Measurements from ENCODE around the gene IL36RN.

Gene IL36RN

GRCh38 chr2:113028112-113028511 is 30.9 kb upstream of the IL36RN start:
- ATAC-seq (ENCODE audit: low read depth) (no peak), DNase-seq (ENCODE audit: low spot score in 2 of 2) (no peak)
- Mint-ChIP-seq H3K9me3 (no peaks in the 10 kb centered on the region), H3K27ac (no peak overlapping the region), H3K4me1 (peaks cover 7% of the 10 kb centered on the region), H3K4me3 (no peak overlapping the region), H3K27me3 (peaks cover 28% of the 10 kb centered on the region), H3K36me3 (no peaks in the 10 kb centered on the region)

- Mint-ChIP-seq H3K27ac (no peak overlapping the region), H3K36me3 (no peaks in the 10 kb centered on the region), H3K27me3 (peaks cover 19% of the 10 kb centered on the region), H3K4me1 (no peaks in the 10 kb centered on the region), H3K9me3 (no peaks in the 10 kb centered on the region), H3K4me3 (no peak overlapping the region)
- no peak for DNase-seq (ENCODE audit: low spot score in 2 of 2)
- ATAC-seq (ENCODE audit: low read depth): no peak
Observed at GRCh38 chr2:113032737-113033136, 26.3 kb upstream of the IL36RN start.

GRCh38 chr2:113034016-113034415 is 25.0 kb upstream of the IL36RN start:
- Mint-ChIP-seq H3K27ac (no peak overlapping the region), H3K36me3 (no peaks in the 10 kb centered on the region), H3K27me3 (peaks cover 18% of the 10 kb centered on the region)

GRCh38 chr2:113036763-113037162 is 22.2 kb upstream of the IL36RN start:
- Mint-ChIP-seq H3K36me3 (no peaks in the 10 kb centered on the region), H3K27me3 (peaks cover 7% of the 10 kb centered on the region), H3K27ac (no peak overlapping the region), H3K4me1 (no peaks in the 10 kb centered on the region), H3K4me3 (no peak overlapping the region), H3K9me3 (no peaks in the 10 kb centered on the region)
- ATAC-seq (ENCODE audit: low read depth) (no peak), DNase-seq (ENCODE audit: low spot score in 2 of 2) (no peak)

More at GRCh38 chr2:113034016-113034415, 25.0 kb upstream of the IL36RN start:
- H3K4me1 Mint-ChIP-seq: no peaks in the 10 kb centered on the region
- no peaks in the 10 kb centered on the region for H3K9me3 Mint-ChIP-seq
- ATAC-seq (ENCODE audit: low read depth): no peak
- no peak overlapping the region for H3K4me3 Mint-ChIP-seq
- no peak for DNase-seq (ENCODE audit: low spot score in 2 of 2)

- Mint-ChIP-seq H3K27me3 (peaks cover 7% of the 10 kb centered on the region), H3K9me3 (peaks cover 3% of the 10 kb centered on the region), H3K4me1 (no peaks in the 10 kb centered on the region)
Observed at GRCh38 chr2:113038291-113038690, 20.7 kb upstream of the IL36RN start.

GRCh38 chr2:113039158-113039557 is 19.8 kb upstream of the IL36RN start:
- no peak overlapping the region for H3K27ac Mint-ChIP-seq
- H3K4me1 Mint-ChIP-seq: no peaks in the 10 kb centered on the region
- H3K36me3 Mint-ChIP-seq: no peaks in the 10 kb centered on the region
- H3K9me3 Mint-ChIP-seq: peaks cover 3% of the 10 kb centered on the region
- ATAC-seq (ENCODE audit: low read depth) (no peak), DNase-seq (ENCODE audit: low spot score in 2 of 2) (no peak)
- peaks cover 5% of the 10 kb centered on the region for H3K27me3 Mint-ChIP-seq
- no peak overlapping the region for H3K4me3 Mint-ChIP-seq

More at GRCh38 chr2:113038291-113038690, 20.7 kb upstream of the IL36RN start:
- DNase-seq (ENCODE audit: low spot score in 2 of 2): no peak
- H3K27ac Mint-ChIP-seq: no peak overlapping the region
- H3K4me3 Mint-ChIP-seq: no peak overlapping the region
- H3K36me3 Mint-ChIP-seq: no peaks in the 10 kb centered on the region
- ATAC-seq (ENCODE audit: low read depth): no peak

- ATAC-seq (ENCODE audit: low read depth): no peak
- H3K27ac Mint-ChIP-seq: no peak overlapping the region
Observed at GRCh38 chr2:113039719-113040118, 19.3 kb upstream of the IL36RN start.

GRCh38 chr2:113041871-113042270 is 17.1 kb upstream of the IL36RN start:
- H3K27ac Mint-ChIP-seq: no peak overlapping the region
- H3K36me3 Mint-ChIP-seq: no peaks in the 10 kb centered on the region
- peaks cover 4% of the 10 kb centered on the region for H3K27me3 Mint-ChIP-seq
- ATAC-seq (ENCODE audit: low read depth) (no peak), DNase-seq (ENCODE audit: low spot score in 2 of 2) (no peak)
- no peak overlapping the region for H3K4me3 Mint-ChIP-seq
- H3K4me1 Mint-ChIP-seq: no peaks in the 10 kb centered on the region
- H3K9me3 Mint-ChIP-seq: peaks cover 3% of the 10 kb centered on the region

More at GRCh38 chr2:113039719-113040118, 19.3 kb upstream of the IL36RN start:
- Mint-ChIP-seq H3K36me3 (no peaks in the 10 kb centered on the region), H3K4me1 (no peaks in the 10 kb centered on the region), H3K27me3 (peaks cover 4% of the 10 kb centered on the region), H3K9me3 (peaks cover 3% of the 10 kb centered on the region), H3K4me3 (no peak overlapping the region)
- no peak for DNase-seq (ENCODE audit: low spot score in 2 of 2)

- H3K9me3 Mint-ChIP-seq: peaks cover 4% of the 10 kb centered on the region
- no peak for ATAC-seq (ENCODE audit: low read depth)
- H3K36me3 Mint-ChIP-seq: no peaks in the 10 kb centered on the region
- peaks cover 9% of the 10 kb centered on the region for H3K27me3 Mint-ChIP-seq
- no peak overlapping the region for H3K4me3 Mint-ChIP-seq
- no peak overlapping the region for H3K27ac Mint-ChIP-seq
- DNase-seq (ENCODE audit: low spot score in 2 of 2): no peak
- no peaks in the 10 kb centered on the region for H3K4me1 Mint-ChIP-seq
Observed at GRCh38 chr2:113046465-113046864, 12.5 kb upstream of the IL36RN start.

GRCh38 chr2:113050921-113051895 is 7.8 kb upstream of the IL36RN start:
- DNase-seq (ENCODE audit: low spot score in 2 of 2): no peak
- no peak overlapping the region for H3K27ac Mint-ChIP-seq
- H3K36me3 Mint-ChIP-seq: peaks cover 6% of the 10 kb centered on the region
- no peaks in the 10 kb centered on the region for H3K4me1 Mint-ChIP-seq
- peaks cover 19% of the 10 kb centered on the region for H3K9me3 Mint-ChIP-seq
- peaks cover 20% of the 10 kb centered on the region for H3K27me3 Mint-ChIP-seq
- no peak for ATAC-seq (ENCODE audit: low read depth)
- no peak overlapping the region for H3K4me3 Mint-ChIP-seq

GRCh38 chr2:113052396-113052917 is 6.5 kb upstream of the IL36RN start, which contains the start of gene IL36B:
Gene IL36B (minus strand): TSS chr2:113052867.
- peaks cover 16% of the 10 kb centered on the region for H3K27me3 Mint-ChIP-seq
- H3K27ac Mint-ChIP-seq: no peak within 1 kb of the TSS

GRCh38 chr2:113053666-113054065 is 5.3 kb upstream of the IL36RN start:
- no peak overlapping the region for H3K4me3 Mint-ChIP-seq
- ATAC-seq (ENCODE audit: low read depth) (no peak), DNase-seq (ENCODE audit: low spot score in 2 of 2) (no peak)
- peaks cover 18% of the 10 kb centered on the region for H3K27me3 Mint-ChIP-seq
- peaks cover 8% of the 10 kb centered on the region for H3K36me3 Mint-ChIP-seq
- H3K9me3 Mint-ChIP-seq: peaks cover 20% of the 10 kb centered on the region
- no peak overlapping the region for H3K27ac Mint-ChIP-seq
- H3K4me1 Mint-ChIP-seq: no peaks in the 10 kb centered on the region

More at GRCh38 chr2:113052396-113052917, 6.5 kb upstream of the IL36RN start, which contains the start of gene IL36B:
- DNase-seq (ENCODE audit: low spot score in 2 of 2) (no peak), ATAC-seq (ENCODE audit: low read depth) (no peak)
- peaks cover 20% of the 10 kb centered on the region for H3K9me3 Mint-ChIP-seq
- H3K36me3 Mint-ChIP-seq: peaks cover 6% of the 10 kb centered on the region
- H3K4me1 Mint-ChIP-seq: no peaks in the 10 kb centered on the region
- no peak within 1 kb of the TSS for H3K4me3 Mint-ChIP-seq

- H3K4me1 Mint-ChIP-seq: no peaks in the 10 kb centered on the region
- H3K27ac Mint-ChIP-seq: no peak overlapping the region
- H3K27me3 Mint-ChIP-seq: peaks cover 15% of the 10 kb centered on the region
- peaks cover 8% of the 10 kb centered on the region for H3K36me3 Mint-ChIP-seq
- peaks cover 20% of the 10 kb centered on the region for H3K9me3 Mint-ChIP-seq
- no peak for DNase-seq (ENCODE audit: low spot score in 2 of 2)
- no peak for ATAC-seq (ENCODE audit: low read depth)
- H3K4me3 Mint-ChIP-seq: no peak overlapping the region
Observed at GRCh38 chr2:113054066-113054465, 4.9 kb upstream of the IL36RN start.

- ATAC-seq (ENCODE audit: low read depth): no peak
- H3K9me3 Mint-ChIP-seq: peaks cover 19% of the 10 kb centered on the region
- peaks cover 18% of the 10 kb centered on the region for H3K27me3 Mint-ChIP-seq
- no peak for DNase-seq (ENCODE audit: low spot score in 2 of 2)
- H3K4me1 Mint-ChIP-seq: peaks cover 3% of the 10 kb centered on the region
- H3K36me3 Mint-ChIP-seq: peaks cover 8% of the 10 kb centered on the region
- no peak overlapping the region for H3K27ac Mint-ChIP-seq
- no peak overlapping the region for H3K4me3 Mint-ChIP-seq
Observed at GRCh38 chr2:113056521-113056920, 2.5 kb upstream of the IL36RN start.
